ENCODE measurements around the gene BICDL1. TPM values are rescaled to one million over a fixed set of nuclear protein-coding genes. Genes with fewer than 3 reads are reported as not detected.

Gene BICDL1
- total and polyA plus RNA-seq, 2 donors from 2014 or later = 60.5 to 101 TPM

DNA sequence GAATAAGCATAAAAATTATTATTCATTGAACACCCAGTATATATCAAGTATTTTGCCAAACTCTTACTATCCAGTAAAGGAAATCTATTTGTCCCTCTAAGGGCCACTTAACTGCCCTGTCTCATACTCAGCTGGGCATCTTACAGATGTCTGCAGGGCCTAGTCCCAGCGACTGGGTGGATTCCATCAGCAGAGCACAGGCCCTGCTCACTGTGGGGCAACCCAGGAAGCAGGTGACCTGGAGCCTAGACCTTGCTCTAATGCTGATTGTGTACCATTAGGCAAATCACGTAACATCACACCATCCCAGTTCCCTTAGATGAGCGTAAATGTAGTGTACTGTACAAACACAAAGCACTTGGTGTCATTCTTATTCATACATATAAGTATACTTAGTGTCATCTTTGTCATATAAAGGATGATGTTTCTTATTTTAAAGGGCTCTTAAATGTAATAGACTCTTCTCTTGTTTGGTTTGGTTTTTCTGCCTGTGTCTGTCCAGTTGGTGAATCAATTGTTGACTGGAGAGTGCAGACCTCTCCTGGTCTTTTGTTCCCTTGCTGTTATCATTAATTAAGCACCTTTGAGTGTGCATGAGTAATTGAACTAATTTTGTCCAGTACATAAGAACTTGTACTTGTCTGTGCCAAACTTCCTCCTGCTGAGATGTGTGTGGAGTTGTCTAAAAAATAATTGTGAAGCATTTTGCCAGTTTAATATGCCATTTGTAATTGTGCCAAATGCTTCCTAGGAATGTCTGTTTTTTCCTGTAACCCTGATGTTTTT is 78.2 kb downstream of the BICDL1 start:
- intact Hi-C loops (cut with DNase I) = no loop called here
- FAIRE-seq (no peak), DNase-seq (no peak)
- Histone ChIP-seq H3K9me3 (ENCODE audit: control insufficient read depth in 2 of 3, insufficient read depth in 1 of 3, low read length in 3 of 3) (no peaks in the 10 kb centered on the region), H3K27me3 (ENCODE audit: control insufficient read depth, insufficient read depth, low read length) (no peaks in the 10 kb centered on the region), H3K27ac (ENCODE audit: low read depth in 2 of 2, low read length in 2 of 2) (no peak overlapping the region), H3K4me3 (ENCODE audit: low read length in 3 of 3) (no peak overlapping the region), H3K9ac (ENCODE audit: low read length in 3 of 3) (no peak overlapping the region), H3K4me1 (ENCODE audit: control insufficient read depth in 2 of 3, insufficient read depth in 2 of 3, low read depth in 1 of 3, low read length in 3 of 3) (no peaks in the 10 kb centered on the region), H3K36me3 (ENCODE audit: control insufficient read depth in 2 of 3, insufficient read depth in 3 of 3, low read length in 3 of 3) (peaks cover 0 to 28% (median 27%) of the 10 kb centered on the region in 3 donors)
- TF ChIP-seq, protein P1, sequence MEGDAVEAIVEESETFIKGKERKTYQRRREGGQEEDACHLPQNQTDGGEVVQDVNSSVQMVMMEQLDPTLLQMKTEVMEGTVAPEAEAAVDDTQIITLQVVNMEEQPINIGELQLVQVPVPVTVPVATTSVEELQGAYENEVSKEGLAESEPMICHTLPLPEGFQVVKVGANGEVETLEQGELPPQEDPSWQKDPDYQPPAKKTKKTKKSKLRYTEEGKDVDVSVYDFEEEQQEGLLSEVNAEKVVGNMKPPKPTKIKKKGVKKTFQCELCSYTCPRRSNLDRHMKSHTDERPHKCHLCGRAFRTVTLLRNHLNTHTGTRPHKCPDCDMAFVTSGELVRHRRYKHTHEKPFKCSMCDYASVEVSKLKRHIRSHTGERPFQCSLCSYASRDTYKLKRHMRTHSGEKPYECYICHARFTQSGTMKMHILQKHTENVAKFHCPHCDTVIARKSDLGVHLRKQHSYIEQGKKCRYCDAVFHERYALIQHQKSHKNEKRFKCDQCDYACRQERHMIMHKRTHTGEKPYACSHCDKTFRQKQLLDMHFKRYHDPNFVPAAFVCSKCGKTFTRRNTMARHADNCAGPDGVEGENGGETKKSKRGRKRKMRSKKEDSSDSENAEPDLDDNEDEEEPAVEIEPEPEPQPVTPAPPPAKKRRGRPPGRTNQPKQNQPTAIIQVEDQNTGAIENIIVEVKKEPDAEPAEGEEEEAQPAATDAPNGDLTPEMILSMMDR (IDR thresholded peaks at IDR 0.05; ENCODE audit: borderline replicate concordance, extremely low read depth, insufficient read depth) = no peak

GRCh38 chr12:120067901-120068300 is 78.9 kb downstream of the BICDL1 start:
- H3K36me3 ChIP-seq (ENCODE audit: control insufficient read depth in 2 of 3, insufficient read depth in 3 of 3, low read length in 3 of 3) = peaks cover 0 to 29% (median 28%) of the 10 kb centered on the region in 3 donors
- H3K4me1 ChIP-seq (ENCODE audit: control insufficient read depth in 2 of 3, insufficient read depth in 2 of 3, low read depth in 1 of 3, low read length in 3 of 3) = no peaks in the 10 kb centered on the region
- TF ChIP-seq, protein P1 (IDR thresholded peaks at IDR 0.05; ENCODE audit: borderline replicate concordance, extremely low read depth, insufficient read depth) = no peak
- H3K9me3 ChIP-seq (ENCODE audit: control insufficient read depth in 2 of 3, insufficient read depth in 1 of 3, low read length in 3 of 3) = no peaks in the 10 kb centered on the region
- no peaks in the 10 kb centered on the region for H3K27me3 ChIP-seq (ENCODE audit: control insufficient read depth, insufficient read depth, low read length)
- H3K4me3 ChIP-seq (ENCODE audit: low read length in 3 of 3) = no peak overlapping the region
- intact Hi-C loops (cut with DNase I) = no loop called here
- no peak overlapping the region for H3K9ac ChIP-seq (ENCODE audit: low read length in 3 of 3)
- H3K27ac ChIP-seq (ENCODE audit: low read depth in 2 of 2, low read length in 2 of 2) = no peak overlapping the region
- FAIRE-seq (no peak), DNase-seq (no peak)

GRCh38 chr12:120069278-120069677 is 80.2 kb downstream of the BICDL1 start:
- Histone ChIP-seq H3K4me1 (ENCODE audit: control insufficient read depth in 2 of 3, insufficient read depth in 2 of 3, low read depth in 1 of 3, low read length in 3 of 3) (no peaks in the 10 kb centered on the region), H3K27me3 (ENCODE audit: control insufficient read depth, insufficient read depth, low read length) (no peaks in the 10 kb centered on the region), H3K36me3 (ENCODE audit: control insufficient read depth in 2 of 3, insufficient read depth in 3 of 3, low read length in 3 of 3) (peaks cover 0 to 34% (median 30%) of the 10 kb centered on the region in 3 donors), H3K27ac (ENCODE audit: low read depth in 2 of 2, low read length in 2 of 2) (no peak overlapping the region), H3K9ac (ENCODE audit: low read length in 3 of 3) (no peak overlapping the region), H3K9me3 (ENCODE audit: control insufficient read depth in 2 of 3, insufficient read depth in 1 of 3, low read length in 3 of 3) (no peaks in the 10 kb centered on the region), H3K4me3 (ENCODE audit: low read length in 3 of 3) (no peak overlapping the region)
- intact Hi-C loops (cut with DNase I) = no loop called here
- no peak for FAIRE-seq
- DNase-seq = no peak
- TF ChIP-seq, protein P1 (IDR thresholded peaks at IDR 0.05; ENCODE audit: borderline replicate concordance, extremely low read depth, insufficient read depth) = no peak
